ENCODE results near the gene ERRFI1.

DNA sequence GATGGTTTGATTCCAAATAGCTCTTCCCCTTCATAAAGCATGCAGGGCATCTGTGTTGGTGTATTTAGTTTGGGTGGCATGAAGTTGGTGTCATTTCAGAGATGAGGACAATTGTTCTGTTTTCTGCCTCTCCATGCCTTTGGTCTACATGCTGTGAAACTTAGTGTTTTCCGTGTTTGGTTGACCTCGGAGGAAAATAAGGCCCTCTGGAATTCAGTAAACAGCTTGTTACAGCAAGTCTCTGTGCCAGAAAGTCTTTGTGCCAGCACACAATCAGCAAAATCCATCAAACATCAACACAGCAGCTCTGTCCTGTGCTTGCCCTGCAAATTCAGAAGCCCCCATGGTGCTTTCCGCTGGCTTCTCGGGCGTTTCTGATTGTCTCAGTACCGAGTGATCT lies 55.1 kb downstream of the ERRFI1 start:
- TF ChIP-seq POLR2A (IDR thresholded peaks at IDR 0.05) (no peak), CTCF (IDR thresholded peaks at IDR 0.05) (no peak)

All from uterus (tissue), 2 donors.